ENCODE results near the gene CSF1. TPM values are rescaled to one million over a fixed set of nuclear protein-coding genes. Genes with fewer than 3 reads are reported as not detected.
"Not testable (repeated sequence)": the region's sequence is repeated elsewhere in the genome, so short reads cannot be mapped to it uniquely, and the experiment has no call there.

Gene CSF1, protein sequence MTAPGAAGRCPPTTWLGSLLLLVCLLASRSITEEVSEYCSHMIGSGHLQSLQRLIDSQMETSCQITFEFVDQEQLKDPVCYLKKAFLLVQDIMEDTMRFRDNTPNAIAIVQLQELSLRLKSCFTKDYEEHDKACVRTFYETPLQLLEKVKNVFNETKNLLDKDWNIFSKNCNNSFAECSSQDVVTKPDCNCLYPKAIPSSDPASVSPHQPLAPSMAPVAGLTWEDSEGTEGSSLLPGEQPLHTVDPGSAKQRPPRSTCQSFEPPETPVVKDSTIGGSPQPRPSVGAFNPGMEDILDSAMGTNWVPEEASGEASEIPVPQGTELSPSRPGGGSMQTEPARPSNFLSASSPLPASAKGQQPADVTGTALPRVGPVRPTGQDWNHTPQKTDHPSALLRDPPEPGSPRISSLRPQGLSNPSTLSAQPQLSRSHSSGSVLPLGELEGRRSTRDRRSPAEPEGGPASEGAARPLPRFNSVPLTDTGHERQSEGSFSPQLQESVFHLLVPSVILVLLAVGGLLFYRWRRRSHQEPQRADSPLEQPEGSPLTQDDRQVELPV
- 7.1 TPM for polyA plus RNA-seq (ENCODE audit: insufficient read length)
- long read RNA-seq, donor 1, full-length matches to known transcripts = 1 of 1 reads
- long read RNA-seq, donor 1, partial matches to known transcripts = 0 of 1 reads
- long read RNA-seq, donor 1, other reads (novel, unspliced or antisense) = 0 of 1 reads
- long read RNA-seq, donor 2, full-length matches to known transcripts = 1 of 1 reads
- long read RNA-seq, donor 2, partial matches to known transcripts = 0 of 1 reads
- long read RNA-seq, donor 2, other reads (novel, unspliced or antisense) = 0 of 1 reads
- long read RNA-seq, donor 3 = 0 reads
- long read RNA-seq, donor 4 = 0 reads
- long read RNA-seq, donor 5, full-length matches to known transcripts = 2 of 2 reads
- long read RNA-seq, donor 5, partial matches to known transcripts = 0 of 2 reads
- long read RNA-seq, donor 5, other reads (novel, unspliced or antisense) = 0 of 2 reads
- long read RNA-seq, donor 6, full-length matches to known transcripts = 2 of 7 reads
- long read RNA-seq, donor 6, partial matches to known transcripts = 5 of 7 reads
- long read RNA-seq, donor 6, other reads (novel, unspliced or antisense) = 0 of 7 reads
- long read RNA-seq, donor 7 = 0 reads
- long read RNA-seq, donor 8, full-length matches to known transcripts = 1 of 1 reads
- long read RNA-seq, donor 8, partial matches to known transcripts = 0 of 1 reads
- long read RNA-seq, donor 8, other reads (novel, unspliced or antisense) = 0 of 1 reads

GRCh38 chr1:109910123-109910962 lies at the start of gene CSF1:
CSF1 (plus strand) TSS chr1:109910849; CDS start chr1:109911024, 175 bp downstream.
- peak; percentile 84 for DNase-seq

DNA sequence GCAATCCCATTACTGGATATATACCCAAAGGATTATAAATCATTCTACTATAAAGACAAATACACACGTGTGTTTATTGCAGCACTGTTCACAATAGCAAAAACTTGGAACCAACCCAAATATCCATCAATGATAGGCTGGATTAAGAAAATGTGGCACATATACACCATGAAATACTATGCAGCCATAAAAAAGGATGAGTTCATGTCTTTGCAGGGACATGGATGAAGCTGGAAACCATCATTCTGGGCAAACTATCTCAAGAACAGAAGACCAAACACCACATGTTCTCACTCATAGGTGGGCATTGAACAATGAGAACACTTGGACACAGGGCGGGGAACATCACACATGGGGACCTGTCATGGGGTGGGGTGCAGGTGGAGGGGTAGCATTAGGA lies 49.0 kb upstream of the CSF1 start:
- DNase-seq = not testable (repeated sequence)

DNA sequence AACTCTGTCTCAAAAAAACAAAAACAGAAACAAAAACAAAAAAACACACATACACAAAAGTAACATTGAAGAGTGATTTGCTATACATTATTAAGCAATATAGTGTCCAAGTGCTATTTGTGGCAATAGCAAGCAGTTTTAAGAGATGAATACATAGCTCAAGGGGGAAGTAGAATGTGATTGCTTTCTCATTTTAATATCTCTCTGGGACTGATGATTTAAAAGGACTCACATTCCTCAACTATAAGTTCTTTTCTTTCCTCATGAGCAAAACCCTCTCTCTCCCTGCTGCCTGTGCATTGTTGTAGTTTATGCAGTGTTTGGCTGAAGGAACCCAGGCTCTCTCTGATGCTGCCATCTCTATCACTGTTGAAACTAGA lies 47.0 kb upstream of the CSF1 start:
- DNase-seq = no peak

GRCh38 chr1:109864047-109864822 lies 46.4 kb upstream of the CSF1 start:
- DNase-seq = peak; percentile 64

DNA sequence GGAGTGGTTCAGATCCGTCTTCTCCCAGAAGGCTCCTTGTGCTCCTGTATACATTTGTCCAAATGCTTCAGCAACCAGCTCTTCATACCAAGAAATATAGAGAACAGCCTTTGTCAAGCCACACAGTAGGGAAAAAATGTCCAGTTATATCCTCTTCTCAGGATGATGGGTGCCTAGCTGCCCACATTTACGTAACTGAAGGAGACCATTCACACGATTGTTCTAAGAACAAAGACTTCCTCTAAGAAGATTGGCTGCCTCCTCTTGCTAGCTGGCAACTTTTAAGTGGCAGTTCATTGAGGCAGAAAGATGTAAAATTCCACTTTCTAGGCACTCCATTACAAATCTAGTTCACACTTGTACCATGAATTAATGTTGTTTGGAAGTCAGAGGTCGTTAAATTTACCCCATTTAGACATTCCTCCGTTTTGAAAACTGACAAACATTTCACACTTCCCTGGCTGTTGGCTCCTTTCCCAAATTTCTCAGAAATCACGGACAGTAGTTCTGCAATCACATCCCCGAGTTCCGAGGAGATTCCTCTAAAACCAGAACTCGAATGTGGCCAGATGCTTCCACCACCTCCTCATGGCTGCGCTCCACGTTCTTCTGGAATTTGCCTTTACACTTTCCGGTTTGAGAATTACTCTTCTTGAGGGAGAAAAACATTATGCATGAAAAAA lies 45.6 kb upstream of the CSF1 start:
- DNase-seq = no peak

- DNase-seq = no peak
These were observed 44.6 kb upstream of the CSF1 start for GRCh38 chr1:109866071-109866470.

DNA sequence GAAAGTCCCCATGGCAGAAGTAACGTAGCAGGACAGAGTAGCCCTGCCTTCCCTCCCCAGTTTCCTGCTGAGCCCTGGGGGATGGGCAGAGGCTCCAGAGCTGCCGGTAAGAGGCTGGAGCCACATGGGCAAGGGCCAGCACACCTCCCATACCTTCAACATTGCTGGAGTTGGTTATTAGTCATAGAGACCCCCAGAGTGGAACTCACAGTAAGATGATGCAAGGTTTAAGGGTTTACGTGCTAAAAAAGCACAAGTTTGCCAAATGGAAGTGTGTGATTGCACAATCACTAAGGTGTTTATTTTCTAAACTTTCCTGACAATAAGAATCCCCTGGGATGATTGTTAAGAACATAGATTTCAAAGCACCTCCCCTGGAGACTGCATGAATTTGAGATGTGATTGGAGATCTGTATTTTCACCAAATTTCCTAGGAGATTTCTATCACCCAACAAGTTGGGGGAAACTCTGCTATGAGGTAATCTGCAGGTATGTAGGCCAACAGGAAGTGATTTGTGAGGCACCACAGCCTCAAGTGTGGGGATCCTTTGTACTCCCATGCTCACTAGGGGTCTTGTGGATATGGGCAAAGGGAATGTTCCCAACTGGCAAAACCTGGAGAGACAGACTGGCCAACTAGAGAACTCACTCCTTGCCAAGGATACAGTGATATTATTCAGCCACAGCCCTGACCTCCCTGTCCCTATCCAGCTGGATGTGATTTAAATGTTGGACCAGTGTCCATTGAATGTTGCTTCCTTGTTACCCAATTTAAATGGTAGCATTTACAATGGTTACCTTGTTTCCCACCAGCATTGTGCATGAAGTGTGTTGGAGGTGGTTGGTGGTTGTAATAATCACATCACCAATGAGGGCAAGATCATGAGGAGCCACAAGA lies 37.1 kb upstream of the CSF1 start:
- no peak for DNase-seq

GRCh38 chr1:109874445-109874844 lies 36.2 kb upstream of the CSF1 start:
- DNase-seq = no peak

DNA sequence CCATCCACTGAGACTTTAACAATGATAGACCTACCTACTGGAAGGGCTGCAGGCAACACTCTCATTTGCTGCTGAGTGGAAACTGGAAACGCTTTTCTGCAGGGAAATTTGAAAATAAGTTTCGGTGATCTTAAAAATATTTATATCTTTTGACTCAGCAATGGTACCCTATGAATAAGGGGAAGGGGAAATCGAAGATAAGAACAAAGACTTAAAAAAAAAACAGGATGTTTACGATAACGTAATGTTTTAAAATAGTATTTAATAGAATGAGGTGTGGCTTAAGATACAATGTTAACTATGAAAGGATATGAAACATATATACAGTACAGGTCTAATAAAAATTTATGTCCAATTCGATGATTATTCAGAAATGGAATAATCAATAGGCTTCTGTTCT lies 34.8 kb upstream of the CSF1 start:
- DNase-seq = no peak

DNA sequence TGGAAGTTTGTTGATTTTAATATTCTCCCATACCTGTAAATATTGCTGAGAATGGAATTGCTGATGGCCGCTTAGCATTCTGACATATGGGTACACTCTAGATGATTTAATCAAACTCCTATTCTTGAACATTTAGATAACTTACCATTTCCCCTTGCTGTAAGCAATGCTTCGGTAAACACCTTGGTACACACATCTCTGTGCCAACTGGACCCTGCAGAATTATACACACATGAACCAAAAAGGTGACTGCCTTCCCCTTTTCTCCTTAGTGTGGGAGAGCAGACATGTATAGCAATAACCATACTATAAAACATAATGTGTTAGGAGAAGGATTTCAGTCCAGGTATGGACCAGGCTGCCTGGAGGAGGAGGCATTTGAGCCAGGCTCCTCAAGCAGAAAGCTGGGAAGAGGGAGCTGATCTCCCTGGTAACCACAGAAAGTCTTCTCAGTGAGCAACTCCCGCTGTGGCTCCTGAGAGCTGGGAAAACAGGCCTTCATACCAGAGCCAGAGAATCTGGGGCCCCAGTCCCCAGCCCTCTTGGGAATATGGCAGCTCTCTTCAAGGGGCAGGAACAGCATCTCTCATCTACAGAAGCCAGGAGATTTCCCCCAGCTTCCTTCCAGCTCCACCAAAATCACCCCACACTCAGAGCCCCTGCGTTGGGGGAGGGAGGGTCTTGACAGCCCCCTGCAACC lies 33.9 kb upstream of the CSF1 start:
- no peak for DNase-seq

DNA sequence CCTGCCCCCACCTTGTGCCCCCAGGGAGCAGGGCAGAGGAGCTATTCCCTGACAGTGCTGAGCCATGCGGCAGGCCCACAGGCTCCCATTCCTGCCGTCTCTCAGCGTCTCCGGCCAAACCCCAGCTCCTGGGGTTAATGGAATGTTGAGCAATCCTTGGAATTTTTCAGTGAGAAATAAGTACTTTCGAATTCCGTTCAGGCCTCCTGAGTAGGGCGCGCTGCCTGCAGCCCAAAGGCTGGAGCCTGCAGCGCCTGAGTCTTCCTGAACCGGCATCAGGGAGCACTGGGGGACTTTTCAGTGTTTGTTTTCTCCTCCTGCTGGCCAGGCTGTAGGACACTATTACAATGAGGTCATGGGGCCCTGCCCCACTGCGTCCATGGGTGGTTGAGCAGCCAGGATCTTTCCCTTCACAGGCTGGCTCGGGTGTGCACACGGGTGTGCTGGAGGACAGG lies 33.3 kb upstream of the CSF1 start:
- DNase-seq = peak; percentile 53

DNA sequence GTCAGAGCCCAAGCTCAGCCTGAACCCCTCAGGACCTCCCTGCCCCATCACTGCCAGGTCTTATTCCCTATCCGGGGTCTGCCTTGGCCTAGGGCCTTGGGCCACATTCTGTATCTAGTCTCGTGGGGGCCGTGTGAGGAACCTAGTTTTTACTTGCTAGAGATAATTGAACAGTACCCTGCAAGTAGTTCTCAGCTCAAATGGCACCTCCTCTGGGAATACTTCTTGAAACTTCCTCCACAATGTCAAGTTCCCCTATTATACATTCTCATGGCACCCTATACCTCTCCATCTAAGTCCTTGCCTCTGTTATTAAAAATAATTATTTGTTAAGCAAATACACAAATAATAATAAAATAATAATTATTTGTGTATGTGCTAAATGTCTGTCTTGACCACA lies 32.9 kb upstream of the CSF1 start:
- no peak for DNase-seq

- no peak for DNase-seq
These were observed 32.0 kb upstream of the CSF1 start for GRCh38 chr1:109878531-109879104.

GRCh38 chr1:109879371-109879770 lies 31.3 kb upstream of the CSF1 start:
- not testable (repeated sequence) for DNase-seq

DNA sequence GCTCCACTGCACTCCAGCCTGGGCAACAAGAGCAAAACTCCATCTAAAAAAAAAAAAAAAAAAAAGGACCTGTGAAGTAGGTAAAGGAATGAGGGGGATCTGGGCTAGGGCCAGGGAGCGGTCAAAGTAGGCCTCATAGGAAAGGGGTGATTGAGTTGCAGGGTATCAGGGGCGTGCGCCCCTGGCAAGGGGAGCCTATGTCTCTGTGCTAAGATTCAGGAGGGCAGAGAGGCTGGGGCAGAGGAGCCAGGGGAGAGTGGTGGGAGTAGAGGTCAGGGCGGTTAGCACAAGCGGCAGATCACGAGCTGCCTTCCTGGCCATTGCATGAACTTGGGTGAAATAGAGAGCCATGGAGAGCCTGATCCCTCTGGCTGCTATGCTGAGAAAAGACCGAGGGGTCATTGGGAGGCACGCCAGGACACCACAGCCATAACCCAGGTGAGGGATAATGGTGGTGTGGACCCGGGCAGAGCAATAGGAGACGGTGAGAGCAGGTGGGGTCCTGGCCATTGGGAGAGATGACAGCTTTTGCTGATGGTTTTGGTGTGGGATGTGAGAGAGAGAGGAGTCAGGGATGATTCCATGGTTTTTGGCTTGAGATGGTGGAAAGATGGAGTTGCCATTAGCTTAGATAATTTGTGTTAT lies 30.6 kb upstream of the CSF1 start:
- DNase-seq = no peak

GRCh38 chr1:109880971-109881894 lies 29.4 kb upstream of the CSF1 start:
- DNase-seq = no peak

All from left kidney (tissue), 8 donors.